ENCODE measurements around the gene TMA7. TPM values are rescaled to one million over a fixed set of nuclear protein-coding genes. Genes with fewer than 3 reads are reported as not detected.

The TMA7 gene
- polyA plus RNA-seq, 1 experiment, result 316 TPM

DNA sequence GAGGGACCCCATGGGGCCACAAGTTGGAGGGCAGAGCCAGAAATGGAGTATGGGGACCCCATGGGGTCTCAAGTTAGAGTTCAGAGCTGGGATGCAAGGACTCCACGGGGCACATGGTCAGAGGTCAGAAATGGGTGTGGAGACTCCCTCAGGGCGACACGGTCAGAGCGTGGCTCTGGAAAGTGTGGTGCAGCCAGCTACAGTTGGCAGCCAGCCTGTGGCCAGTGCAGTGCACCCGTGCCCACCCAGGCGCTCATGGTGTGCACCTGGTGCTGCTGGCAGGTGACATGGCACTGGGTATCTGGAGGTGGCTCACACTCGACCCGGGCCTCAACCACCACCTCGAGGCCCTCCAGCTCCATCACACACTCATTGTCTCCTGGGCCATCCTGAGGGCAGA is 21.4 kb upstream of the TMA7 start:
- no peak overlapping the region for H3K4me3 ChIP-seq (ENCODE audit: low read depth, low read length)
- no peaks in the 10 kb centered on the region for H3K27me3 ChIP-seq (ENCODE audit: control insufficient read depth, insufficient read depth, low read length)
- H3K27ac ChIP-seq (ENCODE audit: low read depth, low read length), result no peak overlapping the region
- DNase-seq (ENCODE audit: low read depth, low spot score), result no peak
- TF ChIP-seq, protein P1, sequence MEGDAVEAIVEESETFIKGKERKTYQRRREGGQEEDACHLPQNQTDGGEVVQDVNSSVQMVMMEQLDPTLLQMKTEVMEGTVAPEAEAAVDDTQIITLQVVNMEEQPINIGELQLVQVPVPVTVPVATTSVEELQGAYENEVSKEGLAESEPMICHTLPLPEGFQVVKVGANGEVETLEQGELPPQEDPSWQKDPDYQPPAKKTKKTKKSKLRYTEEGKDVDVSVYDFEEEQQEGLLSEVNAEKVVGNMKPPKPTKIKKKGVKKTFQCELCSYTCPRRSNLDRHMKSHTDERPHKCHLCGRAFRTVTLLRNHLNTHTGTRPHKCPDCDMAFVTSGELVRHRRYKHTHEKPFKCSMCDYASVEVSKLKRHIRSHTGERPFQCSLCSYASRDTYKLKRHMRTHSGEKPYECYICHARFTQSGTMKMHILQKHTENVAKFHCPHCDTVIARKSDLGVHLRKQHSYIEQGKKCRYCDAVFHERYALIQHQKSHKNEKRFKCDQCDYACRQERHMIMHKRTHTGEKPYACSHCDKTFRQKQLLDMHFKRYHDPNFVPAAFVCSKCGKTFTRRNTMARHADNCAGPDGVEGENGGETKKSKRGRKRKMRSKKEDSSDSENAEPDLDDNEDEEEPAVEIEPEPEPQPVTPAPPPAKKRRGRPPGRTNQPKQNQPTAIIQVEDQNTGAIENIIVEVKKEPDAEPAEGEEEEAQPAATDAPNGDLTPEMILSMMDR (IDR thresholded peaks at IDR 0.05; ENCODE audit: low read depth, low read length), result no peak
- H3K9me3 ChIP-seq (ENCODE audit: control insufficient read depth, insufficient read depth, low read length), result no peaks in the 10 kb centered on the region
- POLR2A ChIA-PET, result no interaction called here
- CTCF ChIA-PET, result interaction anchor here (0.7 to 5.8 kb wide), 2 partner anchors 8 to 17 kb away, joined by 5 to 38 read pairs; no protein-coding TSS in a partner anchor

DNA sequence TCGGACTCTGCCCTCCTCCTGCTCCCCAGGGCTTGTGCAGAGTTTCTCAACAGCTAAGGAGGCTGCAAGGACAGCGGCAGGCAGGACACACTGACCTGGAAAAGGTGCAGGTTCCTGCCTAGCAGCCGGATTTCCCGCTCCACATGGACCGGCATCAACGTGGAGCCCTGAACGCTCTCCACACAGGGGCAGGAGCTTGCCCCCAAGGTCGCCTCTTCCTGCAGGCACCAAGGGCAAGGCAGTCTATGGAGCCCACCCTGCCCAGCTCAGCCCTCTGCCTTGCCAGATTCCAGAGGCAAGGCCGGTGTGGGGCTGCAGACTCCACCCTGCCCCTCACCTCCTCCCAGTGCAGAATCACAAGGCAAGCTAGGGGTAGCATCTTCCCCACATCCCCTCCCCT is 20.9 kb upstream of the TMA7 start:
- Histone ChIP-seq H3K27ac (ENCODE audit: low read depth, low read length) (no peak overlapping the region), H3K27me3 (ENCODE audit: control insufficient read depth, insufficient read depth, low read length) (no peaks in the 10 kb centered on the region), H3K9me3 (ENCODE audit: control insufficient read depth, insufficient read depth, low read length) (no peaks in the 10 kb centered on the region), H3K4me3 (ENCODE audit: low read depth, low read length) (no peak overlapping the region)
- POLR2A ChIA-PET, result no interaction called here
- CTCF ChIA-PET, result interaction anchor here (5.8 kb wide), 1 partner anchor 17 kb away, joined by 38 read pairs; no protein-coding TSS in a partner anchor
- TF ChIP-seq, protein P1 (IDR thresholded peaks at IDR 0.05; ENCODE audit: low read depth, low read length), result no peak
- no peak for DNase-seq (ENCODE audit: low read depth, low spot score)

DNA sequence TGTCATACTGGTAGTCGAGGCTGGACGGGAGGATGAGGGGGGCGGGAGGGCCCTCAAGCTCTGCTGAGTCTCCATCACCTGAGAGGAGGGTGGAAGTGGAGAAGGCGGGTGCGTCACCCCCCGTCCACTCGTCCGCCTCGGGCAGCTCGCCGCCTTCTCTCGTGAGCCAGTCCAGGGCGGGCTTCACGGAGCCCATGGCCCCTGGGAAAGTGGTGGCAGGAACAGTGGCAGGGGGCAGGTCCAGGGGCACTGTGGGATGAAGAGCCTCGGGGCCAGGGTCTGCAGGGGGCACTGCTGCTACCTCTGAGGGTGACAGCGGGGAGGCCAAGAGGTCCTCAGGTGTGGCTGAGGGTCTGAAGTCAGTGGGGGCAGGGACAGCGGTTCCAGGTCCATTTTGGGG is 20.5 kb upstream of the TMA7 start:
- H3K27ac ChIP-seq (ENCODE audit: low read depth, low read length), result no peak overlapping the region
- H3K9me3 ChIP-seq (ENCODE audit: control insufficient read depth, insufficient read depth, low read length), result no peaks in the 10 kb centered on the region
- H3K4me3 ChIP-seq (ENCODE audit: low read depth, low read length), result no peak overlapping the region
- ChIA-PET POLR2A (no interaction called here), CTCF (interaction anchor here (5.8 kb wide), 1 partner anchor 16 kb away, joined by 38 read pairs; no protein-coding TSS in a partner anchor)
- TF ChIP-seq, protein P1 (IDR thresholded peaks at IDR 0.05; ENCODE audit: low read depth, low read length), result no peak
- no peak for DNase-seq (ENCODE audit: low read depth, low spot score)
- no peaks in the 10 kb centered on the region for H3K27me3 ChIP-seq (ENCODE audit: control insufficient read depth, insufficient read depth, low read length)

DNA sequence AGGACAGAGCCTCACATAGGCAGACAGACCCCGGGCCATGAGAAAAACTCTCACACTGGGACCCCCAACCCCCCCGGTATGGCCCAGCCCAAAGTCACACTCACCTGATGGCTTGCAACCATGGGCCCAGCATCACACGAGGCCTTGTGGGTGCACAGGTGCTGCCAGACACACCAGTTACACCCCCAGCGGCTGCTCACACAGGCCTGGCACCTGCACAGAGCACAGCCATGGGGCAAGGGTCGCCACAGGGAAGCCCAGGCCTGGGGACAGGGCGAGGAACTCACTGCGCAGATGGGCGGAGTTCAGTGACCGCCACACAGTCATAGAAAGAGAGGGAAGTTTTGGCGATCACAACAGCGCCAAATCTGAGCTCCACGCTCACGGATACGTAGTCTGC is 19.5 kb upstream of the TMA7 start:
- H3K27me3 ChIP-seq (ENCODE audit: control insufficient read depth, insufficient read depth, low read length), result no peaks in the 10 kb centered on the region
- no peak overlapping the region for H3K27ac ChIP-seq (ENCODE audit: low read depth, low read length)
- DNase-seq (ENCODE audit: low read depth, low spot score), result no peak
- POLR2A ChIA-PET, result no interaction called here
- TF ChIP-seq, protein P1 (IDR thresholded peaks at IDR 0.05; ENCODE audit: low read depth, low read length), result no peak
- H3K4me3 ChIP-seq (ENCODE audit: low read depth, low read length), result no peak overlapping the region
- H3K9me3 ChIP-seq (ENCODE audit: control insufficient read depth, insufficient read depth, low read length), result no peaks in the 10 kb centered on the region
- CTCF ChIA-PET, result interaction anchor here (0.9 kb wide), 1 partner anchor 15 kb away, joined by 5 read pairs; no protein-coding TSS in a partner anchor

DNA sequence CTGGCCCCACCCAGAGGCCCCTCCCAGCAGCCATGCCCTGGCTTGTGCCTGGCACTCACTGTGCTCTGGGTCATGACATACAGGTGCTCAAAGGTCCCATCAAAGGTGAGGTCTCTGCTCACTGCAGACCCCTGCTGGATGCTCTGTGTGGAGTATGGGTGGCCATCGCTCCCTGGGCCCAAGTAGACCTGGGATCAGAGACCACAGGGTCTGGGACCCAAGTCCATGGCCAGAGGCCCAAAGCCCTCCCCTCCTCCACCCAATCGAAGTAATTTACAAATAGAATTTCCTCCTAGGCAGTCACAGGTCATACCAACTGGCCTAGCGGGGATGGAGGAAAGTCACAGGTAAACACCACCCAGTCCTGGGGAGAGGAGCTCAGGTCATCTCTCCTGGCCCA is 17.8 kb upstream of the TMA7 start:
- Histone ChIP-seq H3K9me3 (ENCODE audit: control insufficient read depth, insufficient read depth, low read length) (no peaks in the 10 kb centered on the region), H3K4me3 (ENCODE audit: low read depth, low read length) (no peak overlapping the region), H3K27ac (ENCODE audit: low read depth, low read length) (no peak overlapping the region), H3K27me3 (ENCODE audit: control insufficient read depth, insufficient read depth, low read length) (no peaks in the 10 kb centered on the region)
- no peak for DNase-seq (ENCODE audit: low read depth, low spot score)
- TF ChIP-seq, protein P1 (IDR thresholded peaks at IDR 0.05; ENCODE audit: low read depth, low read length), result no peak
- ChIA-PET POLR2A (no interaction called here), CTCF (interaction anchor here (2.3 to 6.2 kb wide), 2 partner anchors 14 to 21 kb away, joined by 11 to 47 read pairs; no protein-coding TSS in a partner anchor)

Data from AG04450 (cell line).